NCI-H128 (cell line): ENCODE measurements around the gene RNF213.

Experiments used
- DNase-seq: peaks from one replicate; lab custom pipeline; 2025; ENCODE audit not compliant: unreplicated experiment; lab: John Stamatoyannopoulos, UW

The RNF213 gene

DNA sequence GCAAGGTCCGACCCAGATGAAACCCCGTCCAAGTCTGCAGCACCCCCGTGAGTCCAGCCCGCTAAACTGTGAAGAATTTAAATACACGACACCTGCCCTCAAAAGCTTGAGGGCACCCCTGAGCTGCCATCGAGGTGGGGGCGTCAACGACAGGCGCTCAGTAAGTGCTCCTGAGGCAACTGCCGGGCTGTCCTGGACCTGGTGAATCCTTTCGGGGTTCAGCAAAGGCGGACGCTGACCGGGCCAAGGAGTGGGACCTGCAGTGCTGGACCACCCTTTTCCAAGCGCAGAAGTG is 153.8 kb downstream of the RNF213 start:
- DNase-seq, result no peak

DNA sequence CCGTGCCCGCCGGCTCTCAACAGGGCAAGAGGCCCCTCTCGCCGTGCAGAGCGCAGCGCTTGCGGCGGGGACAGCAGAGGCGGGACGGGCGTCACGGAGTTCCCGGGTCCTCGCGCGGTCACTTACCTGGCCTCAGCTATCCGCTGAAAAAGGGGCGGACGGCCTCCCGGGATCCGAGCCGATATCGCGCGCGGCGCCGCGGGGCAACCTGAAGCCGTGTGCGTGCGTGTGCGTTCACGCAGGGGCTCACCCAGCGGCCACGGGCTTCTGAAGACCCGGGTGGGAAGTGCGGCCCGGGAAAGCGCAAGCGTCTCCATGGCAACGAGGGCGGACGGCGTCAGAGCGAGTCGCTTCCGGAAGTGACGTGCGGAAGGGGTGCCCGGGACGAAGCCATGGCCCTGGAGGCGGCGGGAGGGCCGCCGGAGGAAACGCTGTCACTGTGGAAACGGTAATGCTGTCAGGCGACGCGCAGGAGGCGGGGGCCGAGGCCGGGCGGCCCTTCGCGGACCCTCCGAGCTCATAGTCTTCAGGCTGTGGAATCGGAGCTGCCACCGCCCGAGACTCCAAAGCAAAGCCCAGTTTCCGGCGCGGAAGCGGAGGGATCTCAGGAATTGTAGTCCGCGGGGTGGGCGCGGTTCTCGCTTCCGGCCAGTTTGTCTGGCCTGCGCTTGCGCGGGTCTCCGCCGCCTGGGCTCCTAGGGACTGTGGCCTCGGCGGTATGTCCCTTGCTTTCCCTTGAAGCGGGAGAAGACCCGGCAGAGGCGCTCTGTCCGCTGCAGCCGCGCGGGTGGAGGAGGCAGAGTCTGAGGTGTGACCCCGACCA is 154.4 kb downstream of the RNF213 start, which contains the start of gene ENDOV:
Gene ENDOV, plus strand, starts transcription at position 365 of the 823 bp plus-strand sequence. Its CDS starts 28 bp downstream, at position 393.
- DNase-seq, result peak; percentile 82

DNA sequence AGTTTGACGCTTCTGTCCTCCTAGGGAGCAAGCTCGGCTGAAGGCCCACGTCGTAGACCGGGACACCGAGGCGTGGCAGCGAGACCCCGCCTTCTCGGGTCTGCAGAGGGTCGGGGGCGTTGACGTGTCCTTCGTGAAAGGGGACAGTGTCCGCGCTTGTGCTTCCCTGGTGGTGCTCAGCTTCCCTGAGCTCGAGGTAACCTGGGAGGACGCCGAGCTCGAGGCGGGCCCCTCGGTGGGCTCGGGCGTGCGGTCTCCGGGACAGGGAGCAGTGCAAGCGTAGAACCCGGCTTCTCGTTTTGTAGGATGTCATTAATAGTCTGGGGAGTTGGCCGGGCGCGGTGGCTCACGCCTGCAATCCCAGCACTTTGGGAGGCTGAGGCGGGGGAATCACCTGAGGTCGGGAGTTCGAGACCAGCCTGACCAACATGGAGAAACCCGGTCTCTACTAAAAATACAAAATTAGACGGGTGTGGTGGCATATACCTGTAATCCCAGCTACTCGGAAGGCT is 155.0 kb downstream of the RNF213 start:
- DNase-seq, result no peak

DNA sequence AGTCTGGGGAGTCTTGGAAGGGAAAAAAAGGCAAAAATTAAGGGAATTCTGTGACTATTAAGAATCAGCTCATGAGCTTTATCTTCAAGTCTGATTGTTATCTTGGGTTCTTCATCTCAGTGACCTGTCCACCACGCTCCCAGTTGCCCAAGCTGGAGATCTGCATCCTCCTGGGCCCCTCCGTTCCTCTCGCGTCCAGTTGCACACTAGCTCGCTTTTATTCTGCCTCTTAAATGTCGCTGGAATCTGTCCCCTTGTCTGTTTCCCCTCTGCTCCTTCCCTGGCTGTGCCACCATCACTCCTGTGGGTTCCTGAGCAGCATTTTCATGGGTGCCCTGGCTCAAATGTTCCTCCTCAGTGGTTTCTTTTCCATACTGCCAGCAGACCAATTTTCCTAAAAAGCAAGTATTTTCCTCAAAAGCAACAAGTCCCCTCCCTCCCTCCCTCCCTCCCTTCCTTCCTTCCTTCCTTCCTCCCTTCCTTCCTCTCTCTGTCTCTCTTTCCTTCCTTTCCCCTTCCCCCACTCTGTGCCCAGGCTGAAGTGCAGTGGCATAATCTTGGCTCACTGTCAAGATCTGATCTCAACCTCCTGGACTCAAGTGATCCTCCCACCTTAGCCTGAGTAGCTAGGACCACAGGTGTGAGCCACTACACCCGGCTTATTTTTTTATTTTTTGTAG is 155.7 kb downstream of the RNF213 start:
- no peak for DNase-seq

DNA sequence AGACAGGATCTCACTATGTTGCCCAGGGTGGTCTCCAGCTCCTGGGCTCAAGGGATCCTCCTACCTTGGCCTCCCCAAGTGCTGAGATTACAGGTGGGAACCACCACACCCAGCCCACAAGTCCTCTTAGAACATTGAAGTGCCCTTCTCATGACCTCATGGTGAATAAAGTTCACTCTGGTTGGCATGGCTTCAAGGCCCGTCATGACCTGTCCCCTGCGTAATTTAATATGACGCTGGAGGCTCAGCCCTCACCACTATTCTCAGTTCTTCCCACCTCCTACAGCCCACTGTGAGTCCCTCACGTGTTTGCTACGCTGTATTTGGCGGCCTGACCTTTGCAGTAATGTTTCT is 156.3 kb downstream of the RNF213 start:
- no peak for DNase-seq

DNA sequence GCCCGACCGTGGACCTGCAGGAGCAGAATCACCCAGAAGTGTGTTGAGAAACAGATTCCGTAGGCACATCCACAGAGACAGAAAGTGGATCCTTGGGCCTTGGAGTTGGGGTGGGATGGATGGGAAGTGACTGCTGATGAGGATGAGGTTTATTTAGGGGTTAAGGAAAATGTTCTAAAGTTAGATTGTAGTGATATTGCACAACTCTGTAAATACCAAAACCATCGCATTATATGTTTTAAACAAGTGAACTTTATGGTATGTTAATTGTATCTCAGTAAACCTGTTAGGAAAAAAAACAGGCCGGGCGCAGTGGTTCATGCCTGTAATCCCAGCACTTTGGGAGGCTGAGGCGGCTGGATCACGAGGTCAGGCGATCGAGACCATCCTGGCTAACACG is 157.9 kb downstream of the RNF213 start:
- DNase-seq, result no peak

DNA sequence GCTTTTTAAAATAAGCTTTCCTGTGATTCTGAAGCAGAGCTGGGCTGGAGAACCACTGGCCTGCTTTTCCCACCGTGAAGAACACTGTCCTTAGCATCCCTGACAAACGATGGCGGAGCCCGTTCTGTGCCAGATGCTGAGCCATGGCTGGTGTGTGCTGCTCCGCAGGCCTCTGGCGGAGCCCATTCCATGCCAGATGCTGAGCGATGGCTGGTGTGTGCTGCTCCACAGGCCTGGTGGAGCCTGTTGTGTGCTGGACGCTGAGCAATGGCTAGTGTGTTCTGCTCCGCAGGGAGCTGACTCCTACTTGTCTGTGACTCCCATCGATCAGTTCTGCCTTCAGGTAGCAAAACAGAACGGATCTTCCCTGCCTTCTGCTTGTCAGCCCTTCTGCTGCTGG is 158.6 kb downstream of the RNF213 start:
- DNase-seq, result no peak

DNA sequence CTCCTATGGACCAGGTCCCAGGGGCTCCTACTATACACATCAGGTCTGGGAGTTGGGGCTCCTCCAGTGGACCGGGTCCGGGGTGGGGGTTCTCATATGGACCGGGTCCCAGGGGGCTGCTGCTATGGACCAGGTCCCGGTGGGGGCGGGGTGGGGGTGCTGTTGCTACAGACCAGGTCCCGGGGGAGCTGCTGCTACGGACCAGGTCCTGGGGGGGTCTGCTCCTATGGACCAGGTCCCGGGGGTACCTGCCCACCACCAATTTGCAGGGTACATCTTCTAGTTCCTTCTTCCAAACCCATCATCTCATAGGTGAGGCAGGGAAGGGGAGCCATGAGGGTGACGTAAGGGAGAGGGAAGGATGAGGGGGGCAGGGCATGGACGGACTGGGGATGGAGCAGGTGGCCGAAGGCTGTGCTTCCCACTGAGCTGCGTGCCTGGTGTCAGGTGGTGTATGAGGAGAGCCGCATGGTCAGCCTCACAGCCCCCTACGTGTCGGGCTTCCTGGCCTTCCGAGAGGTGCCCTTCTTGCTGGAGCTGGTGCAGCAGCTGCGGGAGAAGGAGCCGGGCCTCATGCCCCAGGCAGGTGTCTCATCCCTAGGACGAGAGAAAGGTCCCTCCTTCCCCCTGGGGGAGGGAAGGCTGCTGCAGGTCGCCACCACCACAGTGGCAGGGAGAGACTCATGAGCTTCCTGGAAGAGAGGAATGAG is 160.9 kb downstream of the RNF213 start:
- DNase-seq, result no peak

DNA sequence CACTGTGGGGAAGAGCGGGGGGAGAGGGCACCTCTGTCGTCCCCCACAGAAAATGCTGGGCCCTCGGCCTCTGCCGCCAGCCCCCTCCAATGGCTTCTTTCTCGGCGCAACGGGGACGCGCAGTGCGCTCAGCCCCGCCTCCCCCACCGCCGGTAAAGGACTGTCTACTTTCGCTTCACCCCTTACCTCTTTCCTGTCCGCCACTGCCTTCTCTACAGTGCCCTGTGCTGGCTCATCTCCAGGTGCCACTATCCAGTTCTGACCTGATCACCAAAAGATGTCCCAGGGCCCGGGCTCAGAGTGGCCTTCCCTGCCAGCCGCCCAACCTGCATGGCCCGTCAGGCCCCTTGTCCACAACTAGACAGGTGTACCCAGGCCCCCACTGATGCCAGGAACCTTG is 161.6 kb downstream of the RNF213 start:
- no peak for DNase-seq

DNA sequence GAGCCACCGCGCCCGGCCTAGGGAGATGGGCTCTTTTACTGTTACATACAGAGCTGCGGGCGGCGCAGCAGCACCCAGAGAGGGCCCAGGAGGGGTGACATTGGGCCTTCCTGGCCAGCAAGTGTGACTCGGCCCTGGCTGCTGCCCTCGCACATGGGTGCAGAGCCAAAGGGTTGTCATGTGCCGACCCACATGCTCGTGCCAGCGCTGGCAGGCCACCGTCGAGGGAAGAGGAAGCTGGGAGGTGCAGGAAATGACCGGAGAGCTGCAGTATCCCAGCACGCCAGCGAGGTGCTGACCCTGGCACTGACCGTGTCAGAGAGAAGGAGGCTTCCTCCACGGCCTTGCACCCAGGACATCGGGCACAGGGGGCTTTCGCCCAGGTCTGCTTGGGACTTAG is 162.3 kb downstream of the RNF213 start:
- no peak for DNase-seq

DNA sequence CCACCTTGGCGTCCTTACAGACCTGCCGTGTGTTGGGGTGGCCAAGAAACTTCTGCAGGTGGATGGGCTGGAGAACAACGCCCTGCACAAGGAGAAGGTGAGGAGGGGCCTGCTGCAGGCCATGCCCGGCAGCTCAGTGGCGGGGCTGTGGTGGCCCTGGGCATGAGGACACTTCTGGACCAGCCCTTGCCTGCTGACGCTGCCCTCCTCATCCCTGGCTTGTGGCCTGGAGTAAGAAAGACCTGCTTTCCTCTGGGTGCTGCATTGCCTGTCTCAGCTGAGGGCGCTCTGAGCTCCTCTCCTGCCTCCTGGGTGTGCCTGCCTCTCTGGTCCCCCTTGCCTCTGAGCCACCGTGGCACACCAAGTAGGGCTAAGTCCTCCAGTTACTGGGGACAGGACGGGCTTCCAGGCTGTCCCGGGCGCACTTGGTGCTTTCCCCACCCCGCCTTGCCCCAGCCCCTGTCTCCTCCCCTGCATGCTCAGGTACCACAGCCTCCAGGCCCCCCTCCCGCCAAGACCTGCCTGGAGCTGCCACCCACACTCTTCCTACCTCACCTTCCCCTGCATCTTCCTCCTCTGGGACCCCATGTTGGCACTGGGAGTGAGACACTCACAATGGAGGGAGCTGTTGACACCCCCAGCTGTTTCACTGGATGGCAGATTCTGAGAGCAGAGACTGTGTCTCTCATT is 163.0 kb downstream of the RNF213 start:
- DNase-seq, result no peak

DNA sequence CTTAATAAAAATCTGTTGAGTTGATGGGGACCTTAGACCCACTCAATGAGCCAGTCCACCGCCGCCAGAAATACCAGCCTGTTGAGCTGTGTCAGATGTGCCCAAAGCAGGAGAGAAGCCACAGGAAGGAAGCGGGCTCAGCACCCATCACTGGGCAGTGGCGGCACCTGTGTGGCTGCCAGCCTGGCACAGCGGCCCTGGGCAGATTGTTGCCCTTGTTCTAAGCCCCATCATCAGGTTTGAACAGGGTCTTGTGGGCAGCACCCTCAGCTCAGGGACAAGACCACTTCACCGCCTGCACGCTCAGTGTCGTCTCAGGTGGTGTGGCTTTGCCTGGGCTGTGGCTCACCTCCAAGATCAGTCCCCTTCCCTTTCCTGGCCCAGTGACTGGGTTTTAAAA is 163.6 kb downstream of the RNF213 start:
- DNase-seq, result no peak

DNA sequence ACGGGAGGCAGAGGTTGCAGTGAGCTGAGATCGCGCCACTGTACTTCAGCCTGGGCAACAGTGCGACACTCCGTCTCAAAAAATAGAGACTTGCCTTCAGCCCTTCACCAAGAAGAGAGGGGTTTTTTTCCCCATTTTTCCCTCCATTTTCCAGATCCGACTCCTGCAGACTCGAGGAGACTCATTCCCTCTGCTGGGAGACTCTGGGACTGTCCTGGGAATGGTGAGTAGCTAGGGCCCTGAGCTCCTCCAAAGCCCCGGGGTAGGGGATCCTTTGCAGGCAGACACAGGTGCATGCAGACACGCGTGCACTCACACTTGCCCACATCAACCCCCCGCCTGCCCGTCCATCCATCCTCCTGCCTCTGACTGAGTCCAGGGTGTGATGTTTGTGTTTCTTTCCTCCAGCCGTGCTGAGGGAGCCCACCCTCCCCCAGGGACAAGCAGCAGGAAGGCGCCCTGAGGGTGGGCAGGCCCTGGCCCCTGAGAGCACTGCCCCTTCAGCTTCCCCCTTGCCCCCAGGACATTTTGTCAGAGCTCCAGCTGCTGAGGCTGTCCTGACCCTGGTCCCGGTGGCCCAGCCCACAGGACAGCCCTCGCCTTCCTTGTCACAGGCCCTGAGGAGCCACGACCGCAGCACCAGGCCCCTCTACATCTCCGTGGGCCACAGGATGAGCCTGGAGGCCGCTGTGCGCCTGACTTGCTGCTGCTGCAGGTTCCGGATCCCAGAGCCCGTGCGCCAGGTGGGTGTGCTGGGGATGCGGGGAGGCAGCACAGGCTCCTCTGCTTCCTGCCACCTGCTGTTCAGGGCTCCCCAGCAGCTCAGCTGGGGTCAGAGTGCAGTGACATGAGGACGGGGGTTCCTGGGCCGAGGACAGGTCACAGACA is 164.5 kb downstream of the RNF213 start:
- no peak for DNase-seq

DNA sequence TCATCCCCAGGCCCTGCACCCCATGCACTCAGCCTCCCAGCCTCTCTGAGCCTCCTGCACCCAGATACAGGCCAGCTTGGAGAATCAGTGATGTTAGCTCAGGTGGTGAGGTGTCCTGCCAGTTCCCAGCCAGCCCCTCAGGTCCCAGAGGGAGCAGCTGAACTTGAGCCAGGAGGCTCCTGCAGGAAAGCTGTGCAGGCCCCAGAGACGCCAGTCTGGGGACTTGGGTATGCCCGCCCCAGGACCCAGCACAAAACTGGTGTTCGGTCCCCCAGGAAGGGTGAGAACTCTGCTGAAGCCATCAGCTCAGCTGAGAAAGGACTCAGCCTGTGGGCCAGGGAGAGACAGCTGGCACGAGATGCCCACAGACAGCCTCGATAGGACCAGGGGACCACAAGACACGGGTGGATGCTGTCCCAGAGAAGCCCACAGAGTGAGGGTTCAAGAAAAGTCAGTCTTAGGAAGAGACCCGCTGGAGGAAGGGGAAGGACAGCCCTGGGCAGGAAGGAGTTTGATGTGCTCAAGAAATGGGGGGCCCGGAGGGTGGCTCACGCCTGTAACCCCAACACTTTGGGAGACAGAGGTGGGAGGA is 165.3 kb downstream of the RNF213 start:
- DNase-seq, result no peak

DNA sequence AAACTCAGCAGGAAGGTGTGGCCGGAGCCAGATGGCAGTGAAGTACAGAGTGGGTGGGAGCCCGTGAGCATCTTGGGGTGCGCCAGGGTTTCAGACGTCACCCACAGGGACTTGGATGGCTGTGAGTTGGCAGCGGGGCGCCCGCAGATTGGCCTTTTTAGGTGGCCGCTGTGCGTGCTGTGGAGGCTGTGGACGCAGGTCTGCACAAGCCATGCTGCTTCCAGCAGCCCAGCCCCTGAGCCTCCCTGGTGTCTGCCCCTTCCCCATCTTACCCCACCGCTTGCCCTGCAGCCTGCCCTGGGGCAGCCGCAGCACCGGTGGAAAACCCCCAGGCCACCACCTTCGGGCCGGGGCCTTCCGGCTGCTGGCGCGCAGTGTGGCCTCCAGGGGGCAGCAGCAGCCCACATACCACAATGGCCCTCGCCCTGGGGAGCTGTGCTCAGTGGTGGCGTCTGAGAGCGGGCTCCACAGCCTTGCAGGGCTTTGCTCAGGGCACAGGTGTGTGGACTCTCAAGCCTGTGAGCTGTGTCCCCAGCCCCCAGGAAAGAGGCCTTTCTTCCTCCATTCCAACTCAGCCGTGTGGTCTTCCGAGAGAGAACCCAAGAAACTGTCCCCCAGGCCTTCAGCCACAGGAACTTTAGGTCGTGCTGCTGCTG is 166.1 kb downstream of the RNF213 start:
- peak; percentile 9 for DNase-seq

DNA sequence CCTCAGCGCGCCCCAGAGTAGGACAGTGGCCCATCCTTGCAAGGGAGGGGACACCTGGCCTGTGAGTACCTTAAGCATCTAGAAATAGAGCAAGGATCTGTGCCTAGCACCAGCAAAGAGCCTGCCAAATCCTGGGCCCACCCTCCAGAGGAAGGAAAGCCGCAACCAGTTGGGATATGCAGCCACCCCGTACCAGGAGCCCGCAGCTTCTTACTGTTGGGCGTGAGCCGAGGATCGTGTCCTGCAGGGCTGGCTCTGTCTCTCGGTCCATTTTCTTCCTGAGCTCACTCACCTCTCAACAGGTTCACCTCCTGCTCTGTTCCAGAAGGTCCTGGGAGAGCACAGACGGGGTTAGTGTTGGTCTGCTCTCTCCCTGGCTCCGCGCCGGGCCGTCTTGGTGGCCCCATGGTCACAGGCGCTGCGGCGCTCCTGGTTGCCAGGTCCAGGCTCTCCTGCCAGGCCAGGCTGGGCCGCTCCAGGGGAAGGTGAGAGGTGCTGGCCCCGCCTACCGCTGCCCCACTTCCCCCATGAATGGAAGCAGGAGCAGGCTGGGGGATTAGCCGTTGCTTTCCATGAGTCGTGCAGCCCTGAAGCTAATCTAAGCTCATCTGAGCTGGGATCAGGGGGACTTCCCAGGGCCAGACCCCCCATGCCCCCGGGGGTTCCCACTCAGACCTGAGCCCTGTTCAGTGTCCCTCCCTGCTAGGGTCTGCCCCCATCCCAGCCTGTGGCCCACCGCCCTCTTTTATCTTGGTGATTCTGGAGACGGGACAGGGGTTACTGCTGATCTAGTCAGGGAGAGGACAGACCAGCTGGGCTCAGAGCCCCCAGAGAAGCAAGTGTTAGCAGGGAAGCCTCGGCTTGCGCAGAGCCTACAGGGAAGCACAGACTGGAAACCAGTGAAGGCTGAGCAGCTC is 167.0 kb downstream of the RNF213 start:
- DNase-seq, result no peak

DNA sequence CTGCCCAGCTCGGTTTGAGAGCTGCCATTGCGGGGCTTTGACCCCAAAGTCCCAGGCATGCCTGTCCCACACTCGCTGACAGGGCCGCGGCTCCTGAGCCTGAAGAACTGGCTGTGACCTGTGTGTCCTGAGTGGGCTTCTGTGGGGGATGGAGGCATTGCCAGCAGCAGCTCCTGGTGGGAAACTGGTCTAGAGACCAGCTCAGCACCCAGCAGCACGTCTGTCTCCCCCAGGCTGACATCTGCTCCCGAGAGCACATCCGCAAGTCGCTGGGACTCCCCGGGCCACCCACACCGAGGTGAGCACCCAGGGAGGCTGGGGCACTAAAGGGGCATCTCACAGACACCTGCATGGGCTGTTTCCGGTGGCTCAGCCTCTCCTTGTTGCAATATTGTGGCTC is 167.7 kb downstream of the RNF213 start:
- no peak for DNase-seq

DNA sequence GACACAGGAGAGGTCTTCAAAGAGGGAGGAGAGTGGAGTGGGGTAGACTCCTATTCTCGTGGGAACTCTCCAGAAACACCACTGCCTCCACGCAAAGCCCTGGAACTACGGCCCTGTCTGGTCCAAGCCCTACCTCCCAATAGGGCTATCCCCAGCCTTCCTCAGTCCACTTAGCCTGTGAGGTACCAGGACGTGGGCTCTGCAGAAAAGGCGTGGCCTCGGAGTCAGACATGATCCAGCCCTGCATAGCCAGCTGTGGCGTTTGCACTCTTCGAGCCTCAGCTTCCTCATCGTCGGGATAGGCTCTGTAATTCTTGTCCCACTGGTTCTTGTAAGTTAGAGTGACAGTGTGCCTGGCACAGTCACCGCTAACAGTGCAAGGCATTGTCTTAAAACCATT is 168.1 kb downstream of the RNF213 start:
- no peak for DNase-seq
